Non-pigmented ciliary epithelial cell (primary cell): ENCODE results near the gene CDK10.
"Not testable (repeated sequence)": the region's sequence is repeated elsewhere in the genome, so short reads cannot be mapped to it uniquely, and the experiment has no call there.

ENCODE experiments used
- DNase-seq: peaks from one replicate; pipeline ENCODE4 v3.0.0-alpha.2; 2010; ENCODE audit warnings: low read depth

The CDK10 gene, protein sequence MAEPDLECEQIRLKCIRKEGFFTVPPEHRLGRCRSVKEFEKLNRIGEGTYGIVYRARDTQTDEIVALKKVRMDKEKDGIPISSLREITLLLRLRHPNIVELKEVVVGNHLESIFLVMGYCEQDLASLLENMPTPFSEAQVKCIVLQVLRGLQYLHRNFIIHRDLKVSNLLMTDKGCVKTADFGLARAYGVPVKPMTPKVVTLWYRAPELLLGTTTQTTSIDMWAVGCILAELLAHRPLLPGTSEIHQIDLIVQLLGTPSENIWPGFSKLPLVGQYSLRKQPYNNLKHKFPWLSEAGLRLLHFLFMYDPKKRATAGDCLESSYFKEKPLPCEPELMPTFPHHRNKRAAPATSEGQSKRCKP

DNA sequence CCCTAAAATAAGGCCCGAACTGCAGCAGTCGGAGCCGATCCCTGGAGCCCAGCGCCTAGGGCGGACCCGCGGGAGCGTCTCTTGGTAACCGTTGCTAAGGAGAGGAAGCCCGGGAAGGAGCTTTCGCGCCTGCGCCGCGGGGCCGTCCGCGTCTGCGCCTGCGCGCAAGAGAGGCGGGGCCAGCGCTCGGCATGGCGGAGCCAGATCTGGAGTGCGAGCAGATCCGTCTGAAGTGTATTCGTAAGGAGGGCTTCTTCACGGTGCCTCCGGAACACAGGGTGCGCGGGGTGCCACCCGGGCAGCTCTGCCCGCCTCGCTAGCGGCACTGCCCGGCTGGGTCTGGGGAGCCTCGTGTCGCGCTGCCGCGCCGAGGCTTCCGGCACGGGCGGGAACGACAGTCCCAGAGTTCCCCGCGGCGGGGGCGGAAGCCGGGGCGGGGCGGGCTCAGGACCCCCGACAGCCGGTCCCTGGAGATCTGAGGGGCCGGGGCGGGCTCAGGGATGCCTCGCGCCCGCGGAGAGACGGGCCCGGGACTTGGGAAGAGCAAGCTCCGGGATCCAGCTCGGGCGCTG is at the start of gene CDK10:
CDK10 (plus strand) TSS at position 170 of the 572 bp plus-strand sequence; CDS start at position 192, 22 bp downstream.
- DNase-seq: no peak

DNA sequence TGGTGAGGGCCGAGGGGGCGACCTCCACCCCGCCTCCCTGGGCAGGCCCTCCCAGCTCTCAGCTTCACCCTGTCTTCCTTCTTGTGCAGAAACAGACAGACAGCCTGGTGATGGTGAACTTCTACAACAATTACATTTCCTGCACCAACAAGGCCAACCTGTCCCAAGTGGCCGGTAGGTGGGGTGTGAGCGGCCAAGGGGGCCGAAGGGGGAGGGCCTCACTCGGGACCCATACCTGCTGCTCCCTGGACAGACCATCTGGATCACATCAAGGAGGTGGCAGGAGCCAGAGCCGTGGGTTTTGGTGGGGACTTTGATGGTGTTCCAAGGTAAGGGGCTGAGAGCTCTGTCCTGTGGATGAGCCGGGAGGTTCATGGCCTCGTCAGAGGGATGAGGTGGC is 49.1 kb upstream of the CDK10 start:
- DNase-seq: no peak

DNA sequence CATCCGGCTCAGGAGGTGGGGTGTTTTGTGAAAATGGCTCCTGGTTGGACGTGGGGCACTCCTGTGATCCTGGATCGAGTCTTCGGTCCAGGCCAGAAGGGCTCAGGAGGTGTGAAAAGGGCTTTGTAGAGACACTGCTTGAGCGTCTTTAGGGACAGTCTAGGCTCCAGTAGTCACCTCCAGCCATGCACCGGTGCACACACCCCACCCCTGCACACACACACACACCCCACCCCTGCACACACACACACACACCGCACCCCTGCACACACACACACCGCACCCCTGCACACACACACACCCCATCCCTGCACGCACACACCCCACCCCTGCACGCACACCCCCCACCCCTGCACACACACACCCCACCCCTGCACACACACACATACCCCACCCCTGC is 48.0 kb upstream of the CDK10 start:
- no peak for DNase-seq

DNA sequence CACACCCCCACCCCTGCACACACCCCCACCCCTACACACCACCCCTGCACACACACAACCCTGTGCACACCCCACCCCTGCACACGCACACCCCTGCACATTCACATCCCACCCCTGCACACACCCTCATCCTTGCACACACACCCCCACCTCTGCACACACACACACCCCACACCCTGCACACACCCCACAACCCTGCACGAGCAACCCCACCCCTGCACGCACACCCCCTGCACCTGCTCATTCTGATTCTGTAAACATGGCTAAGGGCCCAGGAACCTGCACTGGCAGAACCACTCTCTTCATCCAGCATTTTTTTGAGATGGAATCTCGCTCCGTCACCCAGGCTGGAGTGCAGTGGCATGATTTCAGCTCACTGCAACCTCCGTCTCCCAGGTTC is 47.1 kb upstream of the CDK10 start:
- no peak for DNase-seq

DNA sequence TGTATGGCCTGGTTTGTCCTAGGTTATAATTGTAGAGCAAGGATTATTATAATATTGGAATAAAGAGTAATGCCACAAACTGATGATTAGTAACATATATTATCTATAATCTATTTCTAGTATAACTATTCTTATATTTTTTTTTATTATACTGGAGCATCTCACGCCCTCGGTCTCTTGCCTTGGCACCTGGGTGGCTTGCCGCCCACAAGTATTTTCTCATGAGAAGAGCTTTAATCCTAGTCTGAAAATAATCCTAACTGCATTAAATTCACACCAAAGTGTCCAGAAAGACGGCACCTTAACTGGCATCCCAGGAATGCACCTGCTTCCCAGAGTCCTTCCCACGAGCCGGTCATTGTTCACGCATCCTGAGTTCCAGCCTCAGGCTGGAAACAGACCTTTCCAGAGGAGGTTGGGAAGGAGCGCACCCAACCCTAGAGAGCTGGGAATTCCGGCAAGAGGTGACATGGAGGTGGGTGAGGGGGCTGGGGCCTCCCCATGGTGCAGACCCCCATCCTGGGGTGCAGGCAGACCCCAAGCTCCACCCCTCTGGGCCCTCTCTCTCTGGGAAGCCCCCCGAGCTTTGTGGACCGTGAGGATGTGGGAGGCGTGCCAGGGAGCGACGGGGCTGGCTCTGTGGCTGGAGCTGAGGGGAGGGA is 44.9 kb upstream of the CDK10 start:
- DNase-seq: no peak

DNA sequence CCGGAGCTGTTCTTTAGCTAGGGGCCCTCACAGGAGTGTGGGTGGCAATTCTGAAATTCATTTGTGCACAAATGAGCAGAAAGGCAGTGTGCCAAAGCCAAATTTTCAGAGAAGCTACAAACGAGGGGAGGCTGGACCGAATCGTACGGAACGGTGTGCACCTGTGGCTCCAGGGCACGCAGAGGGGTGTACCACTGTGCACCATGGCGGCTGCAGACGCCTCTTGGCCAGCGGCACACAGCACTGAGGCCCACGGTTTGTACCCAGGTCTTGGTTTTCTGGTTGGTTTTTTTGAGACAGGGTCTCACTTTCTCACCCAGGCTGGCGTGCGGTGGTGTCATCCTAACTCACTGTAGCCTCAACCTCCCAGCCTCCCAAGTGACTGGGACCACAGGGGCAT is 43.9 kb upstream of the CDK10 start:
- DNase-seq: no peak

DNA sequence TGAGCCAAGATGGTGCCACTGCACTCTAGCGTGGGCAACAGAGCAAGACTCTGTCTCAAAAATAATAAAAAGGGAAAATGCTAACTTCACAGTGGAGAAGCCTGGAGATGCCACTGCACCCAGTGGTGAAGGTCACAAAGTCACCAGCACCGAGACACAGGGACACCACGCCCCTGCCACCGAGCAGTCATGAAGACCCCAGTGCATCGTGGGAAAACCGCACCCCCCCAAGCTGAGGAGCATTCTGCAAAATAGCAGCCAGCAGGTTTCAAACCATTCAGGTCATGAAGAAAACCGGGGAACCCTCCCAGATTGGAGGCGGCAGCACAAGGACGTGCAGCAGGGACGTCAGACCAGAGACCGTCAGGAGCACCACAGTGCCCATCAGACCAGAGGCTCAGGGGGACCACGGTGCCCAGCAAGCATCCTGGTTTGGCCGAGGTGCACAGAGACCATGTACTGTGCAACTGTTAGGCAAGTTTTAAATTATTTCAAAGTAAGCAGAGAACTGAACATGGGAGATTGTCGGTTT is 42.7 kb upstream of the CDK10 start:
- DNase-seq: no peak

DNA sequence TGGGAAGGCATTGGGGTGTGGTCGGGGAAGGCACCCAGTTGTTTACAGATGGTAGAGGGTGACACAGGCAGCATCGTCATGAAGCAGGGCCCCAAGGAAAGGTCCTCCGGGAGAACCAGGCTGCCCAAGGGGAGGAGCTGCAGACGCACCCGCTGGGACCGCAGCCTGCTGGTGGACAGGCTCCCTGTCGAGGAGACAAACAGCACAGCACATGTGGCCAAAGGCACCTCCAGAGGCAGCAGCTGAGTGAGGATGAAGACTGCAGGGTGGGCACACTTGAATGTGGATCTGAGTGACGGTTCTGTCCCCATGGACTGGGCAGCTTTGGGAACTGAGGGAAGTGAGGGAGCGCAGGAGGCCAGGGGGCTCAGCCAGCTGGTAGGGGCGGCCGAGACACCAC is 41.4 kb upstream of the CDK10 start:
- DNase-seq: no peak

DNA sequence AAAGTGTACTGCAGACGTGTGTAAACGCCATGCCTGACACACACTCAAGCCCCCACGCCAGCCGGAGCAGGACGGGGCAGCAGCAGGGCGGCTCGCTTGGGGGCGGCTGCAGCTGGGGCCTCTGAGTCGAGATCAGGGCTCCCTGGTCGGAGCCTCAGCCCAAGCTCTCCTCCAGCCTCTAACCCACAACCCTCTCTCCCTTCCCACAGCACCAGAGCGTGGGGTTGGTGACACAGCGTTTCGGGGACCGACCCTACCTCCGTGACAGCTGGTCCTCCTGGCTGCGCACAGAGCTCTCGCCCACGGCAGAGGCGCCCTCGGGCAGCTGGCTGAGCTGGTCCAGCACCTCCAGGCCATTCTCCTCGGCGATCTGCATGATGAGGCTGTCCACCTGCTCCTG is 40.2 kb upstream of the CDK10 start:
- no peak for DNase-seq

DNA sequence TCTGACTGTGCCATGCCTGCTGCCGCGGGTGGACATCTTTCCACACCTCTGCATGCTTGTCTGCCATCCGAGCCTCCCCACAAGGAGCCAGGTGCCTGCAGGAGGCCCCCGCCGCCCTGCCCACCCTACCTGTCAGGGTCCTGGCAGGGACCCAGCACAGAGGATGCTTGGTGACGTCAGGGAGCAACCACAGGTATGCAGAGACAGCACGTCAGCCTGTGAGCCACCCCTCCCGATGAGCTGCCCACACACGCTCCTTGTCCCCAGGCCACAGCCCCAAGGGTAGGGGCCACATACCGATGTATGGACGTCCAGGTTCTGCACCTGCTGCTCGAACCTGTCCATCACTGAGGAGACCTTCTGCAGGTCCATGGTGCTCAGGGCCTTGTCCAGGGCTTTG is 39.6 kb upstream of the CDK10 start:
- no peak for DNase-seq

DNA sequence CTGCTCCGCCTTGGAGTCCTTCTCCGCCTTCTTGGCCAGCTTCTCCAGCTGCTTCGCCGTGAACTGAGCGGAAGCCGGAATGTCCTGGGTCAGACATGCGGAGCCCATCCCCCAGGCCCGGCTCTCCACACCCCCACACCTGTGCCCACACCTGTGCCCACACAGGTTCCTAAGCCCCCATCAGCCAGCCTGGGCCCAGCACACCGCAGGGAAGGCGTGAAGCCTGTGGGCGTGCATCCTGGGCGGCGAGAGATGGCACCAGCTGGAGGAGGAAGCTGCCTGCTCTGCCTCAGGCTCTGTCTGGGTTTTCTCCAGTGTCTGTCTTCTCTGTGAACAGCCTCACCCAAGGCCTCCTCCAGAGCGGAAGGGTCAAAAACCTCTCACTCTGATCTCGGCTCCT is 34.9 kb upstream of the CDK10 start:
- DNase-seq: no peak

DNA sequence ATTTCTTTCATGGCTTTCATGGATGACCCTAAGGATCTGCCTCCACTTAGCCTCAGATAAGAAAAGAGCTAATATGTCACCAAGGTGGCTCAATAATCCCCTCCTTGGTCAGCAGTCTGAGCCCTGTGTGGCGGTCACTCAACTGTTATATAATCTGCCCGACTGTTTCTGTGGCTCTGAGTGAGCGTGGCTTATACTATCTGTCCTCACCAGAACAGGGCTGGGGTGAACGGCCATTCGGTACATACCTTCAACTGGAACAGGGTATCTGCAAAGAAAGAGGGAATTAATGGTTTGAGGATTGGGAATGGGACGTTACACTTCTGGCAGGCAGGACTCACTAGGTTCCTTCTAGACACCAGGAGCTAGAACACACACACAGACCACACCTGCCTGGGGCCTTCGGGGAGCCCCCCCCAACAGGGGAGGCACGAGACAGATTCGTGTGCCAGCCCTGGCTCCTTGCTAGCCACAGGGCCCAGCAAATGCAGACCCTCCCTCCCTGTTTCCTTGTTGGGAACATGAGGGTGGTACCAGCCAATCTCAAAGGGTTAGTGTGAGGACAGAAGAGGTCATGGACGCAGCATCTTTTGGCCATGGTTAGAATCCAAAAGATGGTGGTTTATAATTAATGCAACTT is 32.7 kb upstream of the CDK10 start:
- no peak for DNase-seq

DNA sequence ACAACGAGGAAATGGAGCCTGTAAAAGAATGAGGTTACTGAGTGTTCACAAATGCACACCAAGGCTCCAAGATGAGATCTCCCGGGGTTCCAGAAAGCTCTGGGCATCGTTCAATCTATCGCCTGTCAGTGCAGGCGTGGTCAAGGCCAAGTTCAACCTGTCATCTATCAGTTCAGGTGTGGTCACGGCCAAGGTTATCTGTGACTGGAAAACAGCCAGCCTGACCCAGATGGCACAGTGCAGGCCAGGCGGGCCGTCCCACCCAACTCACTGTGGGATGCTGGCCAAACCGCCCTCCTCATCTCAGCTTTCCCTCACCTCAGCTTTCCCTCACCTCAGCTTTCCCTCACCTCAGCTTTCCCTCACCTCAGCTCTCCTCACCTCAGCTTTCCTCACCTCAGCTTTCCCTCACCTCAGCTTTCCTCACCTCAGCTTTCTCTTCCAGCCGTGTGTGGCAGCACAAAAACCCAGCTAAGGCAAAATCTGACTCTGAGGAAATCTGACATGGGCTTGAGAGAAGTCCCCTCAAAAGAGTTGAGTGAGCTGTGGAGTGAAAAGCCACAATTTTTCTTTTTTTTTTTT is 31.3 kb upstream of the CDK10 start:
- DNase-seq: no peak

DNA sequence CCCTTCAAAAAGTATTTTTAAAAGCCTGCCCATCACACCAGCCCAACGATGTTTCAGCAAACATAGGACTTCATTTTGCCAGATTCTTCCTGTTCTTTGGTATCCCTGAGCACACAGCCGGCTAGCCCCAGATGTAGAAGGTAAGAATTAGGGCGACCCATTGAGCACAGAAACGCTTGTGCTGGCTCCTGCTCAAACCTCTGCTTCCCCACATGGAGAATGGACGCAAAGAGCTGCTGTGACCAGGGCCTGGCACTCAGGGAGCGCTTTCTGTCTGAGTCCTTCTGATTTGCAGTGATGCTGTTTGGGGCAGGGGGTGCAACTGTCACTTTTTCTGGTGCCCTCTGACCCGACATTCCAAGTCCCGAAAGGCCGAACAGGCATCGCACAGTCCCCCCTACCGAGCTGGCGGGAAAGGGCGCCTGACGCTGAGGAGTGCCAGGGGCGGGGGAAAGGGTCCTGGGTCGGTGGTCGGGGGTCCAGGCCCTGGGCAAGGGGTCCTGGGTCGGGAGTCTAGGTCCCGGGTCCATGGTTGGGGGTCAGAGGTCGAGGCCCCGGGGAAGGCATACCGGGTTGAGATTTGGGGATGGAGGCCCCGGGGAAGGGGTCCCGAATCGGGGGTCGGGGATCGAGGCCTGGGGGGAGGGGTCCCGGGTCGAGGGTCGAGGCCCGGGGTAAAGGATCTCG is 29.9 kb upstream of the CDK10 start:
- DNase-seq: no peak

DNA sequence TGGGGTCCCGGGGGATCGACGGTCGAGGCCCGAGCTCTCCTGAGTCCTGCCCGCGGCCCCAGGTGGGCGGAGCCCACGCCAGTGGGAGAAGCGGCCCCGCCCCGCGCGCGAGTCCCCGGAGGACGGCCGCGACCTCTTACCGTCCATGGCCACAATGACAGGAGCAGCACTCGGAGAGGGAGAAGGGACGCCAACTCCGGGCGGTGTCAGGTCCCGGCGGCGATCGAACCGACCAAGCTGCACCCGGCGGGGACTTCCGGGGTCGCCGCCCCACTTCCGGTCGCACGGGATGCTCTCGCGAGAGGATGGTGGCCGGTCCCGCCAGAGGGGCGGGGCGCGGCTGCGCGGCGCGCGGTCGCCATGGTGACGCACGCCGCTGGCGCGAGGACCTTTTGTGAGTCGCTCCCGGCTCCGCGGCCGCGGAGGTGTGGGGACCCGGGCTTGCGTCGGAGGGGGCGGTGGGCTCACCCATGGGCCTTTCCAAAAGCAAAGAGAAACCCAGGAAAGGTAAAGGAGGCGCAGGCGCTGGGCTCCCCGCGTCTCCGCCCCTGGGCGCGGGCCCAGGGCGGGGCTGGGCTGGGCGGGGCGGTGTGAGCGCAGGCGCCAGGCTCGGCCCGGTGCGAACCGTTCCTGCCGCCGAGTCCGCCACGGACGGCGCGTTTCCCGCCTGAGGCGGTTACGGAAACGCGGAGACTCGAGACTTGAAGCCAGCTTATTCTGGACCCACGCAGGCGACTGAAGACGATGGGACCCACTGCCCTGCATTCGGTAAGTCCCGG is 28.9 kb upstream of the CDK10 start, which contains the start of the genes CHMP1A and SPATA33:
CHMP1A (minus strand) TSS at position 267 of the 779 bp plus-strand sequence; CDS start at position 147, 120 bp downstream.
SPATA33 (plus strand) TSS at position 395 of the 779 bp plus-strand sequence; CDS start at position 471, 76 bp downstream.
- no peak for DNase-seq

DNA sequence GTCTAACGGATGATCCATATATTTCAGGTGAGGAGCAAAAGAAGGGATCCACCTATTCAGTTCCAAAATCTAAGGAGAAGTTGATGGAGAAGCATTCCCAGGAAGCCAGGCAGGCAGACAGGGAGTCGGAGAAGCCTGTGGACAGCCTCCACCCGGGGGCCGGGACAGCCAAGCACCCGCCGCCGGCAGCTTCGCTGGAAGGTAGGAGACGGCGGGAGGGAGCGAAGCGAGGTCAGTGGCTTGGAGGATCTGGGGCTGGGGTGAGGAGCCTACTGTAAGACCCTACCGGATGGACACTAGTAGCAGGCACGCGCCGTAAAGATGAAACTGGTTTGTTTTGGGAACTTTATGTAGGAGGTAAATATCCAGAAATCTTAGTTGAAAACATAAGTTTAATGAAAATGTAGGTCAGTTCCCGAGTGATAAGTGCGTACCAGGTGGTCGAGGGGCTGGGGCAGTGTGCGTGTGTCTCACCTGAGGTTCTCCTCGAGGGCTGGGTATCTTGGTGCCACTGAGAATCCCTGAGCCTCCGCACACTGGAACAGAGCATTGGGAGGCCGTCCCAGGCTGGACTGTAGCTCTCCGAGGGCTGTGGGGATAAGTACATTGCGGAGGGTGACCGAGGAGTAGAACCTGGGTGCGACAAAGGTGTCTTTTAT is 28.1 kb upstream of the CDK10 start:
- no peak for DNase-seq

DNA sequence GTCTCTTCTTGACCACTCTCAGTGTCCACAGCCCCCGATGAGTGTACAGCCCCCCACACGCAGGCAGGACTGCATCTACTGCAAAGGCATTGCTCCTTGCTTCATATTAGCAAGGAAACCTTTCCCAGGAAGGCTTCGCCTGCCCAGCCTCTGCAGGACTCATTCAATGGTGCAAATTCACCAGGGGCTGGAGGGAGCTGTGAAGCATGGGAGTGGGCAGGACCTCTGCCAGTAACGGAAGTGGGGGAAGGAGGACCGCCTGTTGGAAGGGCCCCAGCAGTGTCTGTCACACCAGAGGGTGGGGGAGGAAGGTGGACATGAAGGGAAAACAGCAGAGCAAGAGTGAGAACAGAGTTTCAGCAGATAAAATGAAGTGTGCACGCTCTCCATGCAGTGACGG is 26.3 kb upstream of the CDK10 start:
- no peak for DNase-seq

DNA sequence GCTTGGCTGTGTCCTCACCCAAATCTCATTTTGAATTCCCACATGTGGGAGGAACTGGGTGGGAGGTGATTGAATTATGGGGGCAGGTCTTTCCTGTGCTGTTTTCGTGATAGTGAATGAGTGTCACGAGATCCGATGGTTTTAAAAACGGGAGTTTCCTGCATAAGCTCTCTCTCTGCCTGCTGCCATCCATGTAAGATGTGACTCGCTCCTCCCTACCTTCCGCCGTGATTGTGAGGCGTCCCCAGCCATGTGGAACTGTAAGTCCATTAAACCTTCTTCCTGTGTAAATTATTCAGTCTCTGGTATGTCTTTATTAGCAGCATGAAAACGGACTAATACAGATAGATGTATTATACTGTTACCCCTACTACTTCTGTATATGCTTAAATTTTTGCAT is 25.3 kb upstream of the CDK10 start:
- no peak for DNase-seq

DNA sequence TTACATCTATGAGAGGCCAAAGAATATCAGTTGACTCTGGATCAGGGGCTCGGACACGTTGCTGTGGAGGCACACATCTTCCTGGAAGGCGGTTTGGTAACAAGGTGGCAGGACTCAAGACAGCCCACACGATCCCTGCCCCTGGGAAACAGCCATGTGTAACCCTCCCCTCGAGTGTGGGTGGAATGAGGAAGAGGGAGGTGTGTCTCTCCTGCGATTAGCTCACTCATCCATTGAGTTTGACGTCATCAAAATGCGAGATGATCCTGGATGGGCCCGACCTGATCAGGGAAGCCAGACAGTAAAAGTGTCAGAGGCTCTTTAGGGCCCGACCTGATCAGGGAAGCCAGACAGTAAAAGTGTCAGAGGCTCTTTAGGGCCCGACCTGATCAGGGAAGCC is 22.3 kb upstream of the CDK10 start:
- not testable (repeated sequence) for DNase-seq

DNA sequence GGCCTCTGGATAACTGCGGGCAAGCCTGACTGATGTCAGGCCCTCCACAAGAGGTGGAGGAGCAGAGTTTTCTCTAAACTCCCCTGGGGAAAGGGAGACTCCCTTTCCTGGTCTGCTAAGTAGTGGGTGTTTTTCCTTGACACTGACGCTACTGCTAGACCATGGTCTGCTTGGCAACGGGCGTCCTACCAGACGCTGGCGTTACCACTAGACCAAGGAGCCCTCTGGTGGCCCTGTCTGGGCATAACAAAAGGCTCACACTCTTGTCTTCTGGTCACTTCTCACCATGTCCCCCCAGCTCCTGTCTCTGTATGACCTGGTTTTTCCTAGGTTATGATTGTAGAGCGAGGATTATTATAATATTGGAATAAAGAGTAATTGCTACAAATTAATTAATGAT is 19.5 kb upstream of the CDK10 start:
- not testable (repeated sequence) for DNase-seq
